Lung (tissue), 12 donors: ENCODE measurements around the gene ALDH3B1. TPM values are rescaled to one million over a fixed set of nuclear protein-coding genes. Genes with fewer than 3 reads are reported as not detected.

Source experiments
- ATAC-seq: fragments of 200-7000 bp; cut with Tn5 transposase; one replicate; pipeline ENCODE4 v1.9.1; 2020; ENCODE audit warnings: moderate number of reproducible peaks; ENCODE audit not compliant: insufficient read depth, low FRiP score
- DNase-seq, 3 donors: peaks; one replicate each; pipeline ENCODE4 v3.0.0-alpha.2; 2013 to 2017
- H3K27ac ChIP-seq, 2 donors: one replicate each; pipeline ENCODE4 v1.5.1; 2013; ENCODE audit warnings: mild to moderate bottlenecking in 2 of 2, moderate library complexity in 2 of 2, control low read depth in 1 of 2, inconsistent platforms in 1 of 2, low read depth in 1 of 2, low read length in 1 of 2
- H3K27me3 ChIP-seq, 3 donors: one replicate each; pipeline ENCODE4 v1.5.1; 2013; ENCODE audit warnings: low read length in 2 of 3; ENCODE audit not compliant: control insufficient read depth in 3 of 3, insufficient read depth in 3 of 3
- H3K36me3 ChIP-seq, 4 donors: one replicate each; pipeline ENCODE4 v1.5.1; 2013; ENCODE audit warnings: low read length in 4 of 4, mild to moderate bottlenecking in 1 of 4, moderate library complexity in 1 of 4; ENCODE audit not compliant: control insufficient read depth in 4 of 4, insufficient read depth in 4 of 4
- H3K4me1 ChIP-seq, 5 donors: one replicate each; pipeline ENCODE4 v1.5.1; 2013; ENCODE audit warnings: low read length in 5 of 5, mild to moderate bottlenecking in 2 of 5, moderate library complexity in 1 of 5; ENCODE audit not compliant: control insufficient read depth in 5 of 5, insufficient read depth in 5 of 5
- H3K4me3 ChIP-seq: one replicate; pipeline ENCODE4 v1.5.1; 2013; ENCODE audit warnings: mild to moderate bottlenecking, control low read depth, moderate library complexity
- H3K9ac ChIP-seq, 2 donors: one replicate each; pipeline ENCODE4 v1.5.1; 2013; ENCODE audit warnings: low read length in 2 of 2, control low read depth in 1 of 2; ENCODE audit not compliant: insufficient read depth in 1 of 2
- H3K9me3 ChIP-seq, 4 donors: one replicate each; pipeline ENCODE4 v1.5.1; 2013; ENCODE audit warnings: low read length in 3 of 4, mild to moderate bottlenecking in 1 of 4, moderate library complexity in 1 of 4; ENCODE audit not compliant: control insufficient read depth in 4 of 4, insufficient read depth in 3 of 4
- WGBS, 2 donors: extraction: QIAGEN DNeasy Blood & Tissue Kit; methylation state at CpG; one replicate each; pipeline ENCODE4 v1.1.7; 2013; 5-methylcytosine and 5-hydroxymethylcytosine counted together
- polyA plus RNA-seq, 2 donors: library from polyadenylated mRNA; stranded (reverse); fragments of 200-250 nt; gene quantifications; one replicate each; pipeline ENCODE4 v1.2.1, GENCODE V29; 2013
- total RNA-seq, 2 donors: library from RNA; depleted of rRNA in 1 of 2; stranded (reverse); fragments of >200 nt in 1 of 2; gene quantifications; one replicate each; pipeline ENCODE4 v1.2.1, GENCODE V29; 2014 to 2021
- TF ChIP-seq, protein P1 (sequence below): IDR thresholded peaks from 2 replicates; pipeline ENCODE4 v1.5.1; 2012; ENCODE audit warnings: mild to moderate bottlenecking; ENCODE audit errors: control extremely low read depth, extremely low read depth
- donor health status: control.
- donor health status: control.
- donor health status: Bipolar disorder and iron deficiency.
- donor health status: healthy.
- donor health status: DM: yes; HTN: yes; CAD: no.

Gene ALDH3B1
- total and polyA plus RNA-seq, 4 donors, result 45.6 to 165 (median 90.3) TPM

DNA sequence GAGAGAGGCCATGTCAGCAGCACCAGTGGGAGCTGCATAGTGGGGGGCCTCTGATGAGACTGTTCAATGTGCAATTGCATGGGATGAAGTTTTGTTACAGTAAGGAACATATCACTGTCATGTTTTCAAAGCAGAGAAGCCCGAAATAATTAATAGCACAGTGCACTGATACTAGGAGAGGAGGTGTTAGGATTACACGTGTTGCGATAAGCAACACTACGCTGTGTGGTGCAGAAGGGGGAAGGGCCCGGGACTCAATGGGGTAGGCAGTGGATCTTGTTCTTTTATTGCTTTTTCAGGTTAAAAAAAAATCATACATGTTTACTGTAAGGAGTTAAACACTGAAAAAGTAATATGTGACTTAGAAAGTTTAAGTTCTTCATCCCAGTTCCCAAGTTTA is 57.9 kb downstream of the ALDH3B1 start:
- no peak overlapping the region for H3K4me3 ChIP-seq
- H3K9ac ChIP-seq, result no peak overlapping the region
- TF ChIP-seq, protein P1, sequence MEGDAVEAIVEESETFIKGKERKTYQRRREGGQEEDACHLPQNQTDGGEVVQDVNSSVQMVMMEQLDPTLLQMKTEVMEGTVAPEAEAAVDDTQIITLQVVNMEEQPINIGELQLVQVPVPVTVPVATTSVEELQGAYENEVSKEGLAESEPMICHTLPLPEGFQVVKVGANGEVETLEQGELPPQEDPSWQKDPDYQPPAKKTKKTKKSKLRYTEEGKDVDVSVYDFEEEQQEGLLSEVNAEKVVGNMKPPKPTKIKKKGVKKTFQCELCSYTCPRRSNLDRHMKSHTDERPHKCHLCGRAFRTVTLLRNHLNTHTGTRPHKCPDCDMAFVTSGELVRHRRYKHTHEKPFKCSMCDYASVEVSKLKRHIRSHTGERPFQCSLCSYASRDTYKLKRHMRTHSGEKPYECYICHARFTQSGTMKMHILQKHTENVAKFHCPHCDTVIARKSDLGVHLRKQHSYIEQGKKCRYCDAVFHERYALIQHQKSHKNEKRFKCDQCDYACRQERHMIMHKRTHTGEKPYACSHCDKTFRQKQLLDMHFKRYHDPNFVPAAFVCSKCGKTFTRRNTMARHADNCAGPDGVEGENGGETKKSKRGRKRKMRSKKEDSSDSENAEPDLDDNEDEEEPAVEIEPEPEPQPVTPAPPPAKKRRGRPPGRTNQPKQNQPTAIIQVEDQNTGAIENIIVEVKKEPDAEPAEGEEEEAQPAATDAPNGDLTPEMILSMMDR, result no peak
- peaks cover 0 to 1% (median 0%) of the 10 kb centered on the region in 5 donors for H3K4me1 ChIP-seq
- WGBS, 2 donors, result 97% methylated on average over 5 of the region's 5 CpGs
- ATAC-seq, result no peak
- no peaks in the 10 kb centered on the region for H3K27me3 ChIP-seq
- no peak for DNase-seq
- no peak overlapping the region for H3K27ac ChIP-seq
- H3K36me3 ChIP-seq, result peaks cover 16 to 41% (median 27%) of the 10 kb centered on the region in 4 donors
- H3K9me3 ChIP-seq, result no peaks in the 10 kb centered on the region

DNA sequence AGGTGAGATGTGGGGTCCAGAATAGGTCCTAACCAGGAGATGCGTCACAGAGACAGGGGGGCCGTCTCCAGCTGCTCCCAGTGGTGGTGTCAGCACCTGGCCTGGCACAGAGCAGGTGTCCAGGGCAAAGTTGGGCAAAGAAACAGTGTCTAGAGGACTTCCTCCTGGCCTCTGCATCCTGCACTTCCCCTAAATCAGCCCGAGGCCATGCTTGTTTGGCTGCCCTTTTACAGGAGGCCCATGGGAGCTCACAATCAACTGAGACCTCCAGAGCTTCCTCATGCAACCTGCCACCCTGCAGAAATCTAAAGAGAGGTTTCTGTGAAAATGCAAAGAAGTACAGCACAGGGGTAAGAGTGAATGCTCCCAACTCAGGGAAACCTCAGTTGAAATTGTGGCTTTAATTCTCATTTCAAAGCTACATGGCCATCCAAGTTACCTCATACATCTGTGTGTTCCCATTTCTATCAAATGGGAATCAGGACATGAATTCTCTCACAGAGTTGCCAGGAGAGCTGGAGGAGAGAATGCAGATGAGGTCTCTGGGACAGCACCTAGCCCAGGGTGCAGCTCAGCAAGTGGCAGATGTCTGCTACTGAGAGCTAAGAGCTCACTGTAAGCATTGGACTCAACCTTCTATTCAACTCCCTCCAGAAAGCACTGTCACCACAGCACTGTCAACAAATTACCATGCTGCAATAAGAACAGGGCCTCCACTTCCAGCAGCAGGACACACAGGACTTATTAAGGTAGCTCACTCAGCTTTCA is 61.3 kb downstream of the ALDH3B1 start:
- 52 to 77% methylated on average over 3 of the region's 3 CpGs for WGBS, 2 donors
- H3K36me3 ChIP-seq, result peaks cover 11 to 33% (median 23%) of the 10 kb centered on the region in 4 donors
- no peak overlapping the region for H3K27ac ChIP-seq
- no peak overlapping the region for H3K4me3 ChIP-seq
- H3K9me3 ChIP-seq, result no peaks in the 10 kb centered on the region
- no peak for DNase-seq
- no peak overlapping the region for H3K9ac ChIP-seq
- peaks cover 0 to 1% (median 0%) of the 10 kb centered on the region in 5 donors for H3K4me1 ChIP-seq
- ATAC-seq, result no peak
- H3K27me3 ChIP-seq, result no peaks in the 10 kb centered on the region
- TF ChIP-seq, protein P1, result no peak

DNA sequence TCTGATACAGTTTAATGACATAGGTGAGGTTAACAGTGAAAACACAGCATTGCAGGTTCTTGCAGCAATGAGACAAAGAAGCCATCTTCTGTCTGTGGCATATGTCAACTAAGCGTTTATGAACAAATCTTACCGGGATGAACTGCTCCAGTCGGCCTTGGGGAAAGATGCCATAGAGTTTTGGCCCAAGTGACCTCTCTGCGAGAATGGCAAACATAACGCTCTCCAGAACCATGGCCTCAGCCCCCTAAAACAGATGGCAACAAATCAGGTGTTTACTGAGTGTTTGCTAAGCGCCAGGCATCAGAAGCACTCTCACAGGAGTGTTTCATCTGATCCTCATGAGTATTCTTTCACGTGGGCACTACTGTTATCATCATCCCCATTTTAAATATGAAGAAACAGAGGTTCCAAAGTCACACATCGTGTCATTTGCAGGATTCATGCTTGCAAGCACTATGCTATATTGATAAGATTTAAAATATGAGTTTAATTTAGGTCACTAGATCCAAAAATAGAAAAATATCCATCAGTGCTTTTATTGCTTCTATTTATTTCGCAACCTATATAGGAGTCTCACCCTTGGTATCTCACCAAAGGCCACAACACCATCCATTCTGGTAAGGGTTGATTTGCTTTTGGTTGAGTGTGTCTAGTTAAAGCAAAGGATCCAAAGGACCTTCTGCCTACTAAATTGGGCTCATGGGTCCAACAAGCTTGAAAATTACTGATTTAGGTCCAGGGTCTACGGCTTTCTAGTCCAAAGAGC is 64.6 kb downstream of the ALDH3B1 start:
- 80 to 94% methylated on average over 10 of the region's 10 CpGs for whole genome bisulfite sequencing, 2 donors
- TF ChIP-seq, protein P1, result no peak
- ATAC-seq, result no peak

More for the DNA sequence above, 64.6 kb downstream of the ALDH3B1 start:
- Histone ChIP-seq H3K9me3 (no peaks in the 10 kb centered on the region), H3K27me3 (no peaks in the 10 kb centered on the region), H3K4me3 (no peak overlapping the region), H3K27ac (no peak overlapping the region), H3K9ac (no peak overlapping the region), H3K36me3 (peaks cover 1 to 17% (median 11%) of the 10 kb centered on the region in 4 donors), H3K4me1 (peaks cover 0 to 12% (median 2%) of the 10 kb centered on the region in 5 donors)
- DNase-seq, result no peak
